Activated CD4-positive, alpha-beta T cell treated with anti-CD3 and anti-CD28 coated beads for 24 hours (primary cell): ENCODE results near the gene MYLK.
"Not testable (repeated sequence)": the region's sequence is repeated elsewhere in the genome, so short reads cannot be mapped to it uniquely, and the experiment has no call there.

ENCODE experiments used
- DNase-seq, 2 donors: peaks; one replicate each; pipeline ENCODE4 v3.0.0-alpha.2; 2020; ENCODE audit warnings: low read depth in 2 of 2

MYLK gene

GRCh38 chr3:123623346-123623880 is 260.7 kb downstream of the MYLK start:
- no peak for DNase-seq

GRCh38 chr3:123622766-123623165 is 261.4 kb downstream of the MYLK start:
- no peak for DNase-seq

DNA sequence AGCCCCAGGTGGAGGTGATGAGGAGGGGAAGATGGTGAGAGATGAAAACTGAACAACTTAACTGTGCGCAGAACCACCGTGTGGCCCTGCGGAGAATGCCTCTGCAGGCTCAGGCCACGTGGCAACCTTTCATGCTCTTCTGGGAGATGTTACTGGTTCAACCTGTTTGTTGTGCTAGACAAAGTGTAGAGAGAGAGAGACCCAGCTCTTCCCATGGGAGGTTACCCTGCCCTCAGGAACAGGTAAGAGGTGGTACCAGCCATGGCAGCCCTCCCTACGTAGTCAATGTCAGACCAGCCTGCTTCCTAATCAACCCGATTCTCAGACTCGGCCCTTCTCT is 262.3 kb downstream of the MYLK start:
- no peak for DNase-seq

DNA sequence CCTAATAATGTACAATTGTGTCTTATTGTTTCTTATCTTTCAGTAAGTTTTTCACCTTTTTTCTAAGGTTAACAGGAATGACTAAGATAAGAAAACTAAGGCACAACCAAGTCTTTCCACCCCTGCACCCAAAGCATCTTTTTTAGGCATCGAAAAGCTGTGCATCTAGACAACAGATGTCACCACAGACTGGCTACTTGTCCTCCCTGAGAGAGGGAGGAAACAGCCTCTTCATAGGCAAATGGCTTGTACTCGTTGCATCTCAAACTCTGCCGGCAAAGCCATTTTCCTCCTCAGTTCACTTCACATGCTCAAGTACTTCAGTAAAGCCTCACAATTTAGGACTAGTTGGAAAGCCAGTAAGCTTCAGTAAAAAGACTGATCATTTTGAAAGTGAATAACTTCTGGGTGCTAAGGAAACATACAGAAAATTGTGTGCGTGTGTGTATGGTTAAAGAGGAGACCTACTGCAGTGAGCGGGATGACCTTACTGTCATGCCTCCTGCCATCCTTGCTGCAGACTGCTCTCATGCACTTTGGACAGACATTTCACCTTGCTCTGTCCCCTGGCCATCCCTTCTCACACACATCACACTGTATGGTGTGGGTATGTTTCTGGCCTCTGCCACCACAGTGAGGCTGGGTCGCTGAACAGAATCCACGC is 262.8 kb downstream of the MYLK start:
- no peak for DNase-seq

- DNase-seq, result no peak
Observed at GRCh38 chr3:123620343-123620742, 263.8 kb downstream of the MYLK start.

GRCh38 chr3:123618768-123619484 is 265.2 kb downstream of the MYLK start:
- DNase-seq, result no peak

- DNase-seq, result no peak
Observed at GRCh38 chr3:123618076-123618708, 265.9 kb downstream of the MYLK start.

- no peak for DNase-seq
Observed at GRCh38 chr3:123616593-123616992, 267.5 kb downstream of the MYLK start.

DNA sequence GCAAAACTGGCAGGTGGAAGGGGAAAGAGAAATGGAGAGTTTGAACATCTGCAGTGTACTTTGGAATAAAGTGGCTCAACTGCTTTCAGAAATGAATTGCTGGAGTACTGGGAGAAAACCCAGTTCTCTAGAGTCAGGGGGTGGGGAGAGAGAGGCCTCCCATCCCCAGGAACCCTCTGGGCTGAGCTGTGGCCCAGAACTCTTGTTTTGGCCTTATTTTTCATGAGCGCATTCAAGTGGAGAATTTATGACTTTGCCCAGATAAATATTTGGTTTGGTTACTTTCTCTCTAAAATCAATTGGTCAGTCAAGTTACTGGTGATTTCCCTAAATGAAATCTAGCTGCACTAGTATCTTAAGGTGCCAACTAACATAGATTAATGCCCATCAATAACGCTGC is 270.6 kb downstream of the MYLK start:
- no peak for DNase-seq

- DNase-seq, result not testable (repeated sequence)
Observed at GRCh38 chr3:123611674-123612073, 272.5 kb downstream of the MYLK start.

DNA sequence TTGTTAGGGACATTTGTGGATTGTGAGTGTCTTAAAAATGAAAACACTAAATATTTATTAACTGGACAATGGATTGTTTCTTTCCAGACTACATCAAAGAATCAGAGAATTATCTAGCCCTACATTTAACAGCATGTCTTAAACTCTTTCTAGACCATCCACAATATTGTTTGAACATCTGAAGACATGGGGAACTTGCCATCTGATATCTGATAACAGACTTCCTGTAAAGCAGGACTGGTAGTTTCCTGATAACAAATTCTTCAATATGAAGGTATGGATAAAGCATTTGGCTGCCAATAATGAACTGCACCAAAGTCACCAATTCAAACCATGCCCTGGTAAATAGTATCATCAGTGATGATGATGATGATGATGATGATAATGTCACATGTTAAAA is 273.1 kb downstream of the MYLK start:
- DNase-seq, result no peak

GRCh38 chr3:123610331-123610730 is 273.8 kb downstream of the MYLK start:
- DNase-seq, result no peak

- no peak for DNase-seq
Observed at GRCh38 chr3:123609063-123609462, 275.1 kb downstream of the MYLK start.

DNA sequence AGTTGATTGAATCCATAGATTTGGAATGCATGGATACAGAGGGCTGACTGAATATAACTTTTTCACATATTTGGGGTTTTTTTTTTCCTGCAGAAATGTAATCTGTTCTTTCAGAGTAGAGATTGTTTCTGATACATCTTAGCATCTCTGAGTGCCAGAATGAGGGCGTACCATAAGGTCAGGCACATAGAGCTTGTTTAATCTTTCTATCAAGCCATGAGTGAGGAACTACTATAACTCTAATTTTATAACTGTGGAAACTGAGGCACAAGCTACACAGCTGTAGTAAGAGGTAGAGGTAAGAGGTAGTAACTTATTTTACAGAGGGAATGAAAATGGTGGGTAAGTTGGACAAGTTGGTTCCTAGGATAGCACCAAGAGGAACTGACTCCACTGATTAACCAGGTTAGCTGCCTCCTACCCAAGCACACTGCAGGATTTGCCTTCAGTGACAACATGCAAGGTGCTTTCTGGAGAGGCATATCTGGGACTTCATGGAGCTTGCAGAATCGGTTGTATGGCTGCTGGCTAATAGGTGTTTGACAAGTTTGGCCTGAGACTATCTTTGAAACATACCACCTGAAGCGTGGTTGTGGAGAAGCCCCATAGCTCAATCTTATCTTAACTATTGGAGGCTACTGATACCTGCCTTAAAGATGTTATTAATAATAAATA is 275.7 kb downstream of the MYLK start:
- no peak for DNase-seq

- no peak for DNase-seq
Observed at GRCh38 chr3:123606527-123606926, 277.6 kb downstream of the MYLK start.

DNA sequence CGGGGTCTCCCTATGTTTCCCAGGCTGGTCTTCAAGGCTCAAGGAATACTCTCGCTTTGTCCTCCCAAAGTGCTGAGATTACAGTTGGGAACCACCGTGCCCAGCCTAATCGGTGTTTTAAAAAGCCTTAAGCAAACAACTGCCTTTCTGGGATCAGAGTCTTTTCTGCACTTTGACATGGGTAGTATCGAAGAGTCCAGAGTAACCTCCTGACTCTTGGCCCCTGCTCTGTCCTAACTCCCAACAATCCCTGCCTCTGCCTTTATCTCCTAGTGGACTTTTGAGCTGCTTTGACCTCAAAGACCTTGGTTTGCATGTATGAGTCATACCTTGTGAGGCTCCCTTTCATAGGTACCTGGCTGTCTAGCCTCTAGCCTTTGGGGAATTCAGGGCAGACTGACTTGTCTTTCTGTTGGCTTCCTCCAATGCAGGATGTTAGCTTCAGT is 278.3 kb downstream of the MYLK start:
- no peak for DNase-seq

DNA sequence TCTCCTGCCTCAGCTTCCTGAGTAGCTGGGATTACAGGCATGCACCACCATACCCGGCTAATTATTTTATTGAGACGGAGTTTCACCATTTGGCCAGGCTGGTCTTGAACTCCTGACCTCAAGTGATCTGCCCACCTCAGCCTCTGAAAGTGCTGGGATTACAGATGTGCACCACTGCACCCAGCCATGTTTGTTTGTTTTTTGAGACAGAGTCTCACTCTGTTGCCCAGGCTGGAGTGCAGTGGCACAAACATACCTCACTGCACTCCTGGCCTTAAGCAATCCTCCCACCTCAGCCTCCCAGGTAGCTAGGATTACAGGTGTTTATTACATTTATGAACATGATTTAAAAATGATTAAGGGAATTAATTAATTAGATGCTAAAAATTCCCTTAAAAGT is 281.0 kb downstream of the MYLK start:
- DNase-seq, result not testable (repeated sequence)

GRCh38 chr3:123602325-123602724 is 281.8 kb downstream of the MYLK start:
- DNase-seq, result no peak

DNA sequence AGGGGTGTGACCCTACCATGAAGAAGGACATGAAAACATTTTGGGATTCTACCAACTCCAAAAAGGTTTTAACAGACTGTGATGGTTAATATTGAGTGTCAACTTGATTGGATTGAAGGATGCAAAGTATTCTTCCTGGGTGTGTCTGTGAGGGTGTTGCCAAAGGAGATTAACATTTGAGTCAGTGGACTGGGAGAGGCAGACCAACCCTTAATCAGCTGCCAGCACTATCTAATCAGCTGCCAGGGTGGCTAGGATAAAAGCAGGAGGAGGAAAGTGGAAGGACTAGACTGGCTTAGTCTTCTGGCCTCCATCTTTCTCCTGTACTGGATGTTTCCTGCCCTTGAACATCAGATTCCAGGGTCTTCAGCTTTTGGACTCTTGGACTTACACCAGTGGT is 283.3 kb downstream of the MYLK start:
- DNase-seq, result not testable (repeated sequence)

- DNase-seq, result no peak
Observed at GRCh38 chr3:123597561-123597960, 286.6 kb downstream of the MYLK start.

GRCh38 chr3:123595396-123596180 is 288.5 kb downstream of the MYLK start:
- DNase-seq, result no peak
